A549 (cell line): Measurements from ENCODE around the gene MARK3.

Experiments used
- BHLHE40 ChIP-seq: IDR thresholded peaks from 2 replicates; pipeline ENCODE4 v1.6.1; 2012; ENCODE audit warnings: low read depth, low read length, inconsistent platforms
- CEBPB ChIP-seq, 2 experiments: fragments of >200 bp in 1 of 2; sonication (Bioruptor Twin) in 1 of 2; formaldehyde crosslinking in 1 of 2; IDR thresholded peaks; 2 replicates each; pipeline ENCODE4 v1.6.1; 2012 to 2016
- CHD2 ChIP-seq: fragments of 150-350 bp; IDR thresholded peaks from 2 replicates; pipeline ENCODE4 v1.6.1; 2014; ENCODE audit warnings: low read length; ENCODE audit not compliant: partially characterized antibody
- CTCF ChIP-seq: fragments of >200 bp; sonication (Bioruptor Twin); formaldehyde crosslinking; IDR thresholded peaks from 3 replicates; pipeline ENCODE4 v1.5.1; 2016
- EHMT2 ChIP-seq: fragments of 200-600 bp; sonication (generic); IDR thresholded peaks from 2 replicates; pipeline ENCODE4 v1.6.1; 2016; ENCODE audit warnings: antibody characterized with exemption, low read depth, mild to moderate bottlenecking, moderate library complexity
- MAX ChIP-seq: IDR thresholded peaks from 2 replicates; pipeline ENCODE4 v1.6.1; 2012
- MAZ ChIP-seq: fragments of 150-350 bp; IDR thresholded peaks from 2 replicates; pipeline ENCODE4 v1.6.1; 2014; ENCODE audit warnings: antibody characterized with exemption, low read depth, low read length, borderline replicate concordance
- POLR2A ChIP-seq: IDR thresholded peaks from 2 replicates; pipeline ENCODE4 v1.6.1; 2012; ENCODE audit warnings: mild to moderate bottlenecking, low read length
- REST ChIP-seq: fragments of 200-600 bp; sonication (generic); IDR thresholded peaks from 2 replicates; pipeline ENCODE4 v1.6.1; 2016; ENCODE audit warnings: antibody characterized with exemption, mild to moderate bottlenecking, moderate library complexity
- RFX5 ChIP-seq: fragments of 450-650 bp; IDR thresholded peaks from 2 replicates; pipeline ENCODE4 v1.7.1; 2014; ENCODE audit warnings: antibody characterized with exemption, mild to moderate bottlenecking, moderate library complexity
- SREBF2 ChIP-seq: fragments of 450-650 bp; IDR thresholded peaks from 2 replicates; pipeline ENCODE4 v1.6.1; 2014; ENCODE audit warnings: mild to moderate bottlenecking, moderate library complexity
- TP53 ChIP-seq: fragments of 250-450 bp; sonication (Bioruptor Pico); IDR thresholded peaks from 2 replicates; pipeline ENCODE4 v1.5.0; 2021; ENCODE audit warnings: mild to moderate bottlenecking, moderate library complexity
- ZSCAN20 ChIP-seq: fragments of 250-450 bp; sonication (Bioruptor Pico); IDR thresholded peaks from 2 replicates; pipeline ENCODE4 v1.8.0; 2022; ENCODE audit warnings: mild to moderate bottlenecking, moderate library complexity

- TF ChIP-seq CTCF = no peak
- TF ChIP-seq ZSCAN20 (CRISPR knock-in tag) = no peak
- no peak for TF ChIP-seq BHLHE40
- TF ChIP-seq CHD2 = no peak
- no peak for TF ChIP-seq POLR2A
- TF ChIP-seq SREBF2 = no peak
- TF ChIP-seq REST = no peak
- no peak for TF ChIP-seq RFX5
- TF ChIP-seq CEBPB (IDR thresholded peaks at IDR 0.05) = no peak
- TF ChIP-seq TP53 (CRISPR knock-in tag) = no peak
- no peak for TF ChIP-seq MAZ
- TF ChIP-seq EHMT2 = no peak
- TF ChIP-seq MAX = no peak
These were observed 3.4 kb downstream of the MARK3 start for GRCh38 chr14:103388664-103389063.
